Keratinocyte (primary cell): ENCODE measurements around the gene ALB.

ENCODE experiments used
- EZH2 ChIP-seq: IDR thresholded peaks from one replicate; pipeline ENCODE4 v1.6.1; 2012; ENCODE audit warnings: inconsistent platforms, mild to moderate bottlenecking, low read length, moderate library complexity
- TF ChIP-seq, protein P1 (sequence below), 3 experiments: IDR thresholded peaks in 1 of 3; conservative IDR thresholded peaks in 1 of 3; optimal IDR thresholded peaks in 1 of 3; 2 replicates in 2 of 3; 3 replicates in 1 of 3; pipeline versions ENCODE3 to v1.5.1; 2011; ENCODE audit warnings: low read length in 3 of 3, mild to moderate bottlenecking in 3 of 3, moderate library complexity in 2 of 3, control low read depth in 1 of 3, inconsistent platforms in 1 of 3; ENCODE audit not compliant: insufficient read depth in 2 of 3; ENCODE audit errors: extremely low read depth in 1 of 3

DNA sequence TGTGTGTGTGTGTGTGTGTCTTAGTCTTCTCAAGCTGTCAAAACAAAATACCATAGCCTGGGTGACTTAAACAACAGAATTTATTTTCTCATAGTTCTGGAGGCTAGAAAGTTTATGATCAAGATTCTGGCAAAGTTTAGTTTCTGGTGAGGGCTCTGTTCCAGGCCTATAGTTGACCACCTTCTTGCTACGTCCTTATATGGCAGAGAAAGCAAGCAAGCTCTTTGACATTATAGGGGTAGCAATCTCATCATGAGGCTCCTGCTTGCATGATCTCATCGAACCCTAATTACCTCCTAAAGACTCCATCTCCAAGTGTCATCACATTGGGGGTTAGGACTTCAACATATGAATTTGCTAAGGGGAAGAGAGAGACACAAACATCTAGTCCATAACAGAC, 25.0 kb downstream of the ALB start:
- TF ChIP-seq, protein P1, sequence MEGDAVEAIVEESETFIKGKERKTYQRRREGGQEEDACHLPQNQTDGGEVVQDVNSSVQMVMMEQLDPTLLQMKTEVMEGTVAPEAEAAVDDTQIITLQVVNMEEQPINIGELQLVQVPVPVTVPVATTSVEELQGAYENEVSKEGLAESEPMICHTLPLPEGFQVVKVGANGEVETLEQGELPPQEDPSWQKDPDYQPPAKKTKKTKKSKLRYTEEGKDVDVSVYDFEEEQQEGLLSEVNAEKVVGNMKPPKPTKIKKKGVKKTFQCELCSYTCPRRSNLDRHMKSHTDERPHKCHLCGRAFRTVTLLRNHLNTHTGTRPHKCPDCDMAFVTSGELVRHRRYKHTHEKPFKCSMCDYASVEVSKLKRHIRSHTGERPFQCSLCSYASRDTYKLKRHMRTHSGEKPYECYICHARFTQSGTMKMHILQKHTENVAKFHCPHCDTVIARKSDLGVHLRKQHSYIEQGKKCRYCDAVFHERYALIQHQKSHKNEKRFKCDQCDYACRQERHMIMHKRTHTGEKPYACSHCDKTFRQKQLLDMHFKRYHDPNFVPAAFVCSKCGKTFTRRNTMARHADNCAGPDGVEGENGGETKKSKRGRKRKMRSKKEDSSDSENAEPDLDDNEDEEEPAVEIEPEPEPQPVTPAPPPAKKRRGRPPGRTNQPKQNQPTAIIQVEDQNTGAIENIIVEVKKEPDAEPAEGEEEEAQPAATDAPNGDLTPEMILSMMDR (optimal IDR thresholded peaks at IDR 0.05 in 1 of 3, IDR thresholded peaks at IDR 0.05 in 1 of 3, conservative IDR thresholded peaks at IDR 0.05 in 1 of 3; ENCODE audit: extremely low read depth in 1 of 3, insufficient read depth in 2 of 3, low read length in 3 of 3): no peak
- TF ChIP-seq EZH2: no peak
